Gastrocnemius medialis (tissue), 4 donors: ENCODE data around the gene PDE7B. TPM values are rescaled to one million over a fixed set of nuclear protein-coding genes. Genes with fewer than 3 reads are reported as not detected.

Experiments
- ATAC-seq, 2 donors: fragments of 150-250 bp; one replicate each; pipeline ENCODE4 v1.9.1; 2016
- DNase-seq, 2 donors: peaks; one replicate each; pipeline ENCODE4 v3.0.0-alpha.2; 2019
- H3K27ac ChIP-seq, 4 donors: fragments of 200-600 bp; sonication (generic); 1 replicate in 1 of 4; 2 replicates in 3 of 4; pipeline ENCODE4 v1.5.1; 2016 to 2018; ENCODE audit warnings: mild to moderate bottlenecking in 2 of 4, moderate library complexity in 1 of 4
- H3K27me3 ChIP-seq, 3 donors: fragments of 200-600 bp; sonication (generic) in 2 of 3; 1 replicate in 1 of 3; 2 replicates in 2 of 3; pipeline versions ENCODE4 v1.5.1 to v1.6.0; 2016 to 2019; ENCODE audit warnings: mild to moderate bottlenecking in 1 of 3, moderate library complexity in 1 of 3
- H3K36me3 ChIP-seq, 2 donors: fragments of 200-600 bp; sonication (generic) in 1 of 2; one replicate each; pipeline ENCODE4 v1.5.1; 2017 to 2018
- H3K4me1 ChIP-seq, 2 donors: fragments of 200-600 bp; sonication (generic) in 1 of 2; one replicate each; pipeline ENCODE4 v1.5.1; 2016 to 2017; ENCODE audit warnings: mild to moderate bottlenecking in 2 of 2
- H3K4me3 ChIP-seq, 4 donors: fragments of 200-600 bp; sonication (generic) in 3 of 4; 1 replicate in 1 of 4; 2 replicates in 3 of 4; pipeline ENCODE4 v1.5.1; 2016 to 2019; ENCODE audit warnings: mild to moderate bottlenecking in 2 of 4
- H3K9me3 ChIP-seq, 3 donors: fragments of 200-600 bp; sonication (generic) in 2 of 3; 1 replicate in 1 of 3; 2 replicates in 2 of 3; pipeline ENCODE4 v1.5.1; 2016 to 2019
- CTCF ChIP-seq, 5 experiments: fragments of 450-650 bp in 3 of 5; fragments of 200-600 bp in 2 of 5; sonication (generic) in 2 of 5; IDR thresholded peaks in 4 of 5; conservative IDR thresholded peaks in 1 of 5; 1 replicate in 4 of 5; 2 replicates in 1 of 5; pipeline ENCODE4 v1.5.1; 2016 to 2019; ENCODE audit warnings: antibody characterized with exemption in 5 of 5, mild to moderate bottlenecking in 3 of 5, moderate library complexity in 3 of 5
- POLR2A ChIP-seq, 2 donors: fragments of 450-650 bp; IDR thresholded peaks; one replicate each; pipeline ENCODE4 v1.6.1; 2017; ENCODE audit warnings: antibody characterized with exemption in 2 of 2, mild to moderate bottlenecking in 2 of 2, moderate library complexity in 2 of 2
- in situ Hi-C, 4 donors: fragments of 200-750 bp; cut with MboI; loops; one replicate each; pipeline versions ENCODE4 v1.15.0 to v1.8.0; 2017; ENCODE audit warnings: low sequenced_read_pairs in 4 of 4
- intact Hi-C: fragments of 100-400 bp; cut with DNase I; formaldehyde crosslinking; loops from one replicate; pipeline ENCODE4 v1.15.1; 2023; ENCODE audit warnings: low total_unique reads
- total RNA-seq, 4 donors: library from RNA; depleted of rRNA; stranded (reverse); fragments of >200 nt; gene quantifications; one replicate each; pipeline versions ENCODE4 v1.1.0 to v1.2.3, GENCODE V29; 2016

Gene PDE7B
- total RNA-seq, 4 donors from 2014 or later: 2.2 to 3.6 (median 2.7) TPM

DNA sequence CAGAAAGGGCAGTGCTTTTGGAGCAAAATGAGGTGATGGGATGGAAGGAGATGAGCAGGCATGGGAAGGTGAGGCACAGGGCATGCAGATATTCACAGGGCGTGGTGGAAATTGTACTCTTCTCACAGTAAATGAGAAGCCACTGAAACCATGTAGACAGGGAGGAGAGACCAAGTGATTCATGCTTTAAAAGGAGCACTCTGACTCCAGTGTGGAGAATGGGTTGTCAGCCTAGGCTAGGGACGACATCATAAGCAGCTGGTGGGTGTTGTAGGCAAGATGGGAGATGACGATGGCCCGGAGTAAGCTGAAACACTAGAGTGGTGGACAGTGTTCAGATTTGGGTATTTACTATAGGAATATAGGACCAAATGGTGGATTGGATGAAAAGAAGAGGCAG, 18.4 kb downstream of the PDE7B start:
- Histone ChIP-seq H3K4me3 (no peak overlapping the region), H3K4me1 (peaks cover 0 to 16% of the 10 kb centered on the region in 2 donors), H3K9me3 (no peaks in the 10 kb centered on the region), H3K27ac (no peak overlapping the region), H3K27me3 (no peaks in the 10 kb centered on the region), H3K36me3 (no peaks in the 10 kb centered on the region)
- ATAC-seq: no peak
- in situ Hi-C loops (no loop called here), intact Hi-C loops (loop anchor here (5.0 kb wide), 1 partner anchor 32 kb away; no protein-coding TSS in a partner anchor)
- DNase-seq: no peak
- no peak for TF ChIP-seq POLR2A (IDR thresholded peaks at IDR 0.05)
- TF ChIP-seq CTCF (IDR thresholded peaks at IDR 0.05 in 4 of 5, conservative IDR thresholded peaks at IDR 0.05 in 1 of 5): no peak

DNA sequence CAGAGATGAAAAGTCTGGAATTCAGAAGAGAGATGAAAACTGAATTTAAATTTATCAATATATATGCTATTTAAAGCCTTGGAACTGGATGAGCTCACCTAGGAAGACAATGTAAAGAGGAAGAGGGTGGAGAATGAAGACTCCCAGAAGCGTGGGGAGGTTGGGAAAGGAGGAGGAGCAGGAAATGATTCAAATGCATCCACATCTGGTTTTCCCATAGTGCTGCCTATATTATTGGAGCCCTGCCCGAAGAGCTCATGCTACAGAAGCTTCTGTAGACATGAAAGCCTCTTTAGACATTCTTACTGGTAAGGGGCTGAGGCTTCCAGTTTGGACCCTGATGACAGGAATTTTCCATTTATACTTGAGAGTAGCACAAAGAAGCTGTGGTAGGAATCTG, 19.2 kb downstream of the PDE7B start:
- peaks cover 0 to 16% of the 10 kb centered on the region in 2 donors for H3K4me1 ChIP-seq
- intact Hi-C loops (no loop called here), in situ Hi-C loops (no loop called here)
- H3K27ac ChIP-seq: no peak overlapping the region
- TF ChIP-seq POLR2A (IDR thresholded peaks at IDR 0.05): no peak
- TF ChIP-seq CTCF (IDR thresholded peaks at IDR 0.05 in 4 of 5, conservative IDR thresholded peaks at IDR 0.05 in 1 of 5): no peak
- H3K36me3 ChIP-seq: no peaks in the 10 kb centered on the region
- DNase-seq: no peak
- H3K4me3 ChIP-seq: no peak overlapping the region
- H3K9me3 ChIP-seq: no peaks in the 10 kb centered on the region
- ATAC-seq: no peak
- H3K27me3 ChIP-seq: no peaks in the 10 kb centered on the region

GRCh38 chr6:135871296-135871695, 19.8 kb downstream of the PDE7B start:
- intact Hi-C loops (no loop called here), in situ Hi-C loops (no loop called here)
- Histone ChIP-seq H3K27ac (peak overlapping the region in 3 of 4 donors; percentile 4 to 34 (median 15)), H3K27me3 (no peaks in the 10 kb centered on the region), H3K36me3 (no peaks in the 10 kb centered on the region), H3K9me3 (no peaks in the 10 kb centered on the region), H3K4me1 (peaks cover 0 to 16% of the 10 kb centered on the region in 2 donors), H3K4me3 (no peak overlapping the region)
- DNase-seq (no peak), ATAC-seq (no peak)
- no peak for TF ChIP-seq CTCF (IDR thresholded peaks at IDR 0.05 in 4 of 5, conservative IDR thresholded peaks at IDR 0.05 in 1 of 5)
- no peak for TF ChIP-seq POLR2A (IDR thresholded peaks at IDR 0.05)

GRCh38 chr6:135871878-135872277, 20.4 kb downstream of the PDE7B start:
- DNase-seq (no peak), ATAC-seq (no peak)
- Histone ChIP-seq H3K9me3 (no peaks in the 10 kb centered on the region), H3K36me3 (no peaks in the 10 kb centered on the region), H3K27ac (peak overlapping the region in 2 of 4 donors; percentile 4 to 15), H3K4me3 (no peak overlapping the region), H3K4me1 (peaks cover 0 to 15% of the 10 kb centered on the region in 2 donors), H3K27me3 (no peaks in the 10 kb centered on the region)
- intact Hi-C loops: no loop called here
- in situ Hi-C loops: no loop called here
- TF ChIP-seq POLR2A (IDR thresholded peaks at IDR 0.05) (no peak), CTCF (IDR thresholded peaks at IDR 0.05 in 4 of 5, conservative IDR thresholded peaks at IDR 0.05 in 1 of 5) (no peak)

GRCh38 chr6:135875446-135875845, 23.9 kb downstream of the PDE7B start:
- no peak for TF ChIP-seq POLR2A (IDR thresholded peaks at IDR 0.05)
- TF ChIP-seq CTCF (IDR thresholded peaks at IDR 0.05 in 4 of 5, conservative IDR thresholded peaks at IDR 0.05 in 1 of 5): no peak
- H3K27ac ChIP-seq: peak overlapping the region in 3 of 4 donors; percentile 10 to 44 (median 26)
- no peaks in the 10 kb centered on the region for H3K9me3 ChIP-seq
- no peaks in the 10 kb centered on the region for H3K27me3 ChIP-seq
- in situ Hi-C loops (no loop called here), intact Hi-C loops (no loop called here)
- H3K4me1 ChIP-seq: peaks cover 0 to 7% of the 10 kb centered on the region in 2 donors
- no peak overlapping the region for H3K4me3 ChIP-seq
- DNase-seq: no peak
- no peaks in the 10 kb centered on the region for H3K36me3 ChIP-seq
- ATAC-seq: no peak
